Liver (tissue), 9 donors: ENCODE results near the gene ADAMTS14. TPM values are rescaled to one million over a fixed set of nuclear protein-coding genes. Genes with fewer than 3 reads are reported as not detected.

Source experiments
- DNase-seq: peaks from one replicate; pipeline ENCODE4 v3.0.0-alpha.2; 2017; ENCODE audit warnings: low spot score
- H3K27ac ChIP-seq, 2 donors: one replicate each; pipeline ENCODE4 v1.7.0; 2013; ENCODE audit warnings: inconsistent platforms in 2 of 2, low read length in 2 of 2, control low read depth in 1 of 2, low read depth in 1 of 2, mild to moderate bottlenecking in 1 of 2
- H3K27me3 ChIP-seq, 4 donors: one replicate each; pipeline versions ENCODE4 v1.6.1 to v1.7.0; 2013; ENCODE audit warnings: low read length in 3 of 4, inconsistent platforms in 1 of 4, mild to moderate bottlenecking in 1 of 4, moderate library complexity in 1 of 4; ENCODE audit not compliant: control insufficient read depth in 4 of 4, insufficient read depth in 4 of 4
- H3K36me3 ChIP-seq, 4 donors: one replicate each; pipeline versions ENCODE4 v1.6.1 to v1.7.0; 2013; ENCODE audit warnings: low read length in 3 of 4, mild to moderate bottlenecking in 3 of 4, low read depth in 1 of 4, moderate library complexity in 1 of 4; ENCODE audit not compliant: control insufficient read depth in 4 of 4, insufficient read depth in 3 of 4
- H3K4me1 ChIP-seq, 4 donors: one replicate each; pipeline versions ENCODE4 v1.6.1 to v1.7.0; 2013; ENCODE audit warnings: low read length in 3 of 4, mild to moderate bottlenecking in 3 of 4, moderate library complexity in 1 of 4; ENCODE audit not compliant: control insufficient read depth in 4 of 4, insufficient read depth in 4 of 4
- H3K4me3 ChIP-seq, 3 donors: one replicate each; pipeline versions ENCODE4 v1.6.1 to v1.7.0; 2013; ENCODE audit warnings: low read length in 3 of 3, control low read depth in 1 of 3, low read depth in 1 of 3, mild to moderate bottlenecking in 1 of 3
- H3K9ac ChIP-seq, 2 donors: one replicate each; pipeline ENCODE4 v1.7.0; 2013; ENCODE audit warnings: low read length in 2 of 2, mild to moderate bottlenecking in 2 of 2, moderate library complexity in 2 of 2, control low read depth in 1 of 2, low read depth in 1 of 2
- H3K9me3 ChIP-seq, 4 donors: one replicate each; pipeline versions ENCODE4 v1.6.1 to v1.7.0; 2013; ENCODE audit warnings: low read length in 3 of 4; ENCODE audit not compliant: control insufficient read depth in 4 of 4
- EGR1 ChIP-seq, 2 donors: IDR thresholded peaks; 2 replicates each; pipeline ENCODE4 v1.6.1; 2016 to 2018; ENCODE audit warnings: antibody characterized with exemption in 2 of 2, low read depth in 2 of 2
- FOXA1 ChIP-seq: IDR thresholded peaks from 2 replicates; pipeline ENCODE4 v1.6.1; 2016; ENCODE audit warnings: antibody characterized with exemption
- FOXA2 ChIP-seq: IDR thresholded peaks from 2 replicates; pipeline ENCODE4 v1.6.1; 2016; ENCODE audit warnings: antibody characterized with exemption
- GABPA ChIP-seq, 2 donors: IDR thresholded peaks in 1 of 2; conservative IDR thresholded peaks in 1 of 2; 2 replicates each; pipeline ENCODE4 v1.6.1; 2016; ENCODE audit warnings: antibody characterized with exemption in 2 of 2, mild to moderate bottlenecking in 1 of 2, moderate library complexity in 1 of 2
- HNF4A ChIP-seq, 2 donors: conservative IDR thresholded peaks; 2 replicates each; pipeline ENCODE4 v1.6.1; 2016; ENCODE audit warnings: antibody characterized with exemption in 2 of 2, mild to moderate bottlenecking in 2 of 2
- HNF4G ChIP-seq: IDR thresholded peaks from 2 replicates; pipeline ENCODE4 v1.6.1; 2016; ENCODE audit warnings: antibody characterized with exemption
- JUND ChIP-seq, 2 donors: IDR thresholded peaks; 2 replicates each; pipeline ENCODE4 v1.6.1; 2016; ENCODE audit warnings: antibody characterized with exemption in 2 of 2
- NR2F2 ChIP-seq: IDR thresholded peaks from 2 replicates; pipeline ENCODE4 v1.6.1; 2016; ENCODE audit warnings: antibody characterized with exemption
- RAD21 ChIP-seq, 2 donors: IDR thresholded peaks; 2 replicates each; pipeline ENCODE4 v1.6.1; 2016; ENCODE audit warnings: antibody characterized with exemption in 2 of 2, mild to moderate bottlenecking in 2 of 2
- RXRA ChIP-seq, 2 donors: IDR thresholded peaks; 2 replicates each; pipeline ENCODE4 v1.6.1; 2017 to 2018; ENCODE audit warnings: antibody characterized with exemption in 2 of 2, mild to moderate bottlenecking in 1 of 2
- SP1 ChIP-seq: IDR thresholded peaks from 2 replicates; pipeline ENCODE4 v1.6.1; 2018; ENCODE audit warnings: antibody characterized with exemption, mild to moderate bottlenecking
- TAF1 ChIP-seq: conservative IDR thresholded peaks from 2 replicates; pipeline ENCODE4 v1.6.1; 2016; ENCODE audit warnings: antibody characterized with exemption, mild to moderate bottlenecking
- WGBS: extraction: QIAGEN DNeasy Blood & Tissue Kit; methylation state at CpG from one replicate; pipeline ENCODE4 v1.1.7; 2013; 5-methylcytosine and 5-hydroxymethylcytosine counted together
- polyA plus RNA-seq, 2 donors: library from polyadenylated mRNA; stranded (reverse) in 1 of 2; unstranded in 1 of 2; fragments of 200-250 nt in 1 of 2; fragments of >200 nt in 1 of 2; fragmentation: Nextera tagmentation in 1 of 2; extraction: Ambion mirVana in 1 of 2; gene quantifications; one replicate each; pipeline versions ENCODE4 v1.2.1 to v1.2.3, GENCODE V29; 2013 to 2015
- total RNA-seq, 2 donors: library from RNA; depleted of rRNA; stranded (reverse); fragments of >200 nt; gene quantifications; one replicate each; pipeline ENCODE4 v1.2.3, GENCODE V29; 2014
- TF ChIP-seq, protein P1 (sequence below): IDR thresholded peaks from 2 replicates; pipeline ENCODE4 v1.6.1; 2016; ENCODE audit warnings: antibody characterized with exemption, mild to moderate bottlenecking
- TF ChIP-seq, protein P2 (sequence below): IDR thresholded peaks from 2 replicates; pipeline ENCODE4 v1.6.1; 2016; ENCODE audit warnings: antibody characterized with exemption
- TF ChIP-seq, protein P3 (sequence below): IDR thresholded peaks from 2 replicates; pipeline ENCODE4 v1.6.1; 2016; ENCODE audit warnings: antibody characterized with exemption
- TF ChIP-seq, protein P4 (sequence below): fragments of 150-350 bp; IDR thresholded peaks from 2 replicates; pipeline ENCODE4 v1.5.1; 2017; ENCODE audit warnings: improper control_type of control experiment, low read depth, low read length; ENCODE audit not compliant: missing input control
- donor health status: healthy.
- donor health status: healthy.
- donor health status: healthy.
- donor health status: healthy.
- donor health status: healthy.

The ADAMTS14 gene
- total and polyA plus RNA-seq, 4 donors = 0.09 to 0.33 (median 0.13) TPM

DNA sequence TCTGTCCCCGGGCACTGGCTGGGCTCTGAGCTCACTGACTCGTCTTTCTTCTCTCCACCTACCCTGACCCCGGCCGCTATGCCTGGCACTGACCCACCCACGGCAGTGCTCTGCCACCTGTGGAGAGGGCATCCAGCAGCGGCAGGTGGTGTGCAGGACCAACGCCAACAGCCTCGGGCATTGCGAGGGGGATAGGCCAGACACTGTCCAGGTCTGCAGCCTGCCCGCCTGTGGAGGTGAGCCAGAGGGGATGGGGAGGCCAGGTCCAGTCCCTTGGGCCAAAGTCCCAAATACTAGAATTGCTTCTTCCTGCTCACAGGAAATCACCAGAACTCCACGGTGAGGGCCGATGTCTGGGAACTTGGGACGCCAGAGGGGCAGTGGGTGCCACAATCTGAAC lies 85.5 kb downstream of the ADAMTS14 start:
- Histone ChIP-seq H3K27ac (no peak overlapping the region), H3K9me3 (no peaks in the 10 kb centered on the region), H3K4me1 (peaks cover 0 to 5% (median 0%) of the 10 kb centered on the region in 4 donors), H3K36me3 (no peaks in the 10 kb centered on the region), H3K9ac (no peak overlapping the region), H3K27me3 (no peaks in the 10 kb centered on the region), H3K4me3 (no peak overlapping the region)
- DNase-seq = no peak
- TF ChIP-seq, protein P1, sequence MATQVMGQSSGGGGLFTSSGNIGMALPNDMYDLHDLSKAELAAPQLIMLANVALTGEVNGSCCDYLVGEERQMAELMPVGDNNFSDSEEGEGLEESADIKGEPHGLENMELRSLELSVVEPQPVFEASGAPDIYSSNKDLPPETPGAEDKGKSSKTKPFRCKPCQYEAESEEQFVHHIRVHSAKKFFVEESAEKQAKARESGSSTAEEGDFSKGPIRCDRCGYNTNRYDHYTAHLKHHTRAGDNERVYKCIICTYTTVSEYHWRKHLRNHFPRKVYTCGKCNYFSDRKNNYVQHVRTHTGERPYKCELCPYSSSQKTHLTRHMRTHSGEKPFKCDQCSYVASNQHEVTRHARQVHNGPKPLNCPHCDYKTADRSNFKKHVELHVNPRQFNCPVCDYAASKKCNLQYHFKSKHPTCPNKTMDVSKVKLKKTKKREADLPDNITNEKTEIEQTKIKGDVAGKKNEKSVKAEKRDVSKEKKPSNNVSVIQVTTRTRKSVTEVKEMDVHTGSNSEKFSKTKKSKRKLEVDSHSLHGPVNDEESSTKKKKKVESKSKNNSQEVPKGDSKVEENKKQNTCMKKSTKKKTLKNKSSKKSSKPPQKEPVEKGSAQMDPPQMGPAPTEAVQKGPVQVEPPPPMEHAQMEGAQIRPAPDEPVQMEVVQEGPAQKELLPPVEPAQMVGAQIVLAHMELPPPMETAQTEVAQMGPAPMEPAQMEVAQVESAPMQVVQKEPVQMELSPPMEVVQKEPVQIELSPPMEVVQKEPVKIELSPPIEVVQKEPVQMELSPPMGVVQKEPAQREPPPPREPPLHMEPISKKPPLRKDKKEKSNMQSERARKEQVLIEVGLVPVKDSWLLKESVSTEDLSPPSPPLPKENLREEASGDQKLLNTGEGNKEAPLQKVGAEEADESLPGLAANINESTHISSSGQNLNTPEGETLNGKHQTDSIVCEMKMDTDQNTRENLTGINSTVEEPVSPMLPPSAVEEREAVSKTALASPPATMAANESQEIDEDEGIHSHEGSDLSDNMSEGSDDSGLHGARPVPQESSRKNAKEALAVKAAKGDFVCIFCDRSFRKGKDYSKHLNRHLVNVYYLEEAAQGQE = no peak
- no peak for TF ChIP-seq RAD21 (IDR thresholded peaks at IDR 0.05)
- TF ChIP-seq HNF4G = no peak
- TF ChIP-seq TAF1 = no peak
- TF ChIP-seq HNF4A (conservative IDR thresholded peaks at IDR 0.05) = no peak
- TF ChIP-seq, protein P2, sequence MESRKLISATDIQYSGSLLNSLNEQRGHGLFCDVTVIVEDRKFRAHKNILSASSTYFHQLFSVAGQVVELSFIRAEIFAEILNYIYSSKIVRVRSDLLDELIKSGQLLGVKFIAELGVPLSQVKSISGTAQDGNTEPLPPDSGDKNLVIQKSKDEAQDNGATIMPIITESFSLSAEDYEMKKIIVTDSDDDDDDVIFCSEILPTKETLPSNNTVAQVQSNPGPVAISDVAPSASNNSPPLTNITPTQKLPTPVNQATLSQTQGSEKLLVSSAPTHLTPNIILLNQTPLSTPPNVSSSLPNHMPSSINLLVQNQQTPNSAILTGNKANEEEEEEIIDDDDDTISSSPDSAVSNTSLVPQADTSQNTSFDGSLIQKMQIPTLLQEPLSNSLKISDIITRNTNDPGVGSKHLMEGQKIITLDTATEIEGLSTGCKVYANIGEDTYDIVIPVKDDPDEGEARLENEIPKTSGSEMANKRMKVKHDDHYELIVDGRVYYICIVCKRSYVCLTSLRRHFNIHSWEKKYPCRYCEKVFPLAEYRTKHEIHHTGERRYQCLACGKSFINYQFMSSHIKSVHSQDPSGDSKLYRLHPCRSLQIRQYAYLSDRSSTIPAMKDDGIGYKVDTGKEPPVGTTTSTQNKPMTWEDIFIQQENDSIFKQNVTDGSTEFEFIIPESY = no peak
- TF ChIP-seq GABPA (IDR thresholded peaks at IDR 0.05 in 1 of 2, conservative IDR thresholded peaks at IDR 0.05 in 1 of 2) = no peak
- TF ChIP-seq RXRA (IDR thresholded peaks at IDR 0.05) = no peak
- TF ChIP-seq, protein P3, sequence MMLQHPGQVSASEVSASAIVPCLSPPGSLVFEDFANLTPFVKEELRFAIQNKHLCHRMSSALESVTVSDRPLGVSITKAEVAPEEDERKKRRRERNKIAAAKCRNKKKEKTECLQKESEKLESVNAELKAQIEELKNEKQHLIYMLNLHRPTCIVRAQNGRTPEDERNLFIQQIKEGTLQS = no peak
- TF ChIP-seq SP1 = no peak
- TF ChIP-seq FOXA1 = no peak
- WGBS = 81% methylated on average over 13 of the region's 13 CpGs

DNA sequence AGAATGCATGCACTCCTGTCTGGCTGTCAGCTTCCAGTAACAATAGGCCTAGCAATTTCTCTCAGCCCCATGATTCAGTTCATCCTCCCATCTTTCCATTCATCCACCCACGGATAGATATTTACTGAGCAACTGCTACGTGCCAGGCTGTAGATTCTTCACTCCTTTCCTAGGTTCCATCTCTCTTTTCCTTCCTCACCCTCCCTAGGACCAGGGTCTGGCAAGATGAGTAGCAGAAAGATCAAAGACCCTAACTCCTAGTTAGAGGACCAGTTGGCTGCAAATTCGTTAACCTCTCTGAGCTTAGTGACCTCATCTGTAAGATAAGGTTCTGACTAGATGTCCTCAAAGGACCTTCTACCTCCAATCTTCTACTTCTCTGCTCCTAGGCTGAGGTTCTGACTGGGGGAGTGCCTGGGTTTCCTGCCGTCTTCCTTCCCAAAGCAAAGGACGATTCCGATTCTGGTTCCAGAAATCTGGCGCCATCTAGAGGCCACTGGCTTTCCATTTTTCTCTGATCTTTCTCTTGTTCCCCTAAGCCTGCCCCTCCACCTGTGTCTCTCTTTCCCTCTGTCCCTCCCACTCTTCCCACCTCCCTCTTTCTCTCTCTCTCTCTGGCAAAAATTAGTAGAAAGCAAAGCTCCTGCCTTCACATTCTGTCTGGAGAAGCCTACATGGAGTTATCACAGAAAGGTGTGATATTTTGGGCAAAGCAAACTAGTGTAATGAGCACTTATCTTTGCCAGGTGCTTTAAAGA lies 86.6 kb downstream of the ADAMTS14 start:
- Histone ChIP-seq H3K4me3 (no peak overlapping the region), H3K27ac (no peak overlapping the region), H3K9me3 (no peaks in the 10 kb centered on the region), H3K9ac (no peak overlapping the region), H3K27me3 (no peaks in the 10 kb centered on the region), H3K4me1 (peaks cover 0 to 6% (median 0%) of the 10 kb centered on the region in 4 donors), H3K36me3 (no peaks in the 10 kb centered on the region)
- whole genome bisulfite sequencing = 31% methylated on average over 7 of the region's 7 CpGs
- TF ChIP-seq FOXA1 = no peak
- TF ChIP-seq SP1 = no peak
- TF ChIP-seq, protein P2 = no peak
- no peak for TF ChIP-seq GABPA (IDR thresholded peaks at IDR 0.05 in 1 of 2, conservative IDR thresholded peaks at IDR 0.05 in 1 of 2)
- TF ChIP-seq RAD21 (IDR thresholded peaks at IDR 0.05) = peak; percentile 89
- TF ChIP-seq HNF4G = no peak
- no peak for TF ChIP-seq JUND (IDR thresholded peaks at IDR 0.05)
- TF ChIP-seq, protein P4, sequence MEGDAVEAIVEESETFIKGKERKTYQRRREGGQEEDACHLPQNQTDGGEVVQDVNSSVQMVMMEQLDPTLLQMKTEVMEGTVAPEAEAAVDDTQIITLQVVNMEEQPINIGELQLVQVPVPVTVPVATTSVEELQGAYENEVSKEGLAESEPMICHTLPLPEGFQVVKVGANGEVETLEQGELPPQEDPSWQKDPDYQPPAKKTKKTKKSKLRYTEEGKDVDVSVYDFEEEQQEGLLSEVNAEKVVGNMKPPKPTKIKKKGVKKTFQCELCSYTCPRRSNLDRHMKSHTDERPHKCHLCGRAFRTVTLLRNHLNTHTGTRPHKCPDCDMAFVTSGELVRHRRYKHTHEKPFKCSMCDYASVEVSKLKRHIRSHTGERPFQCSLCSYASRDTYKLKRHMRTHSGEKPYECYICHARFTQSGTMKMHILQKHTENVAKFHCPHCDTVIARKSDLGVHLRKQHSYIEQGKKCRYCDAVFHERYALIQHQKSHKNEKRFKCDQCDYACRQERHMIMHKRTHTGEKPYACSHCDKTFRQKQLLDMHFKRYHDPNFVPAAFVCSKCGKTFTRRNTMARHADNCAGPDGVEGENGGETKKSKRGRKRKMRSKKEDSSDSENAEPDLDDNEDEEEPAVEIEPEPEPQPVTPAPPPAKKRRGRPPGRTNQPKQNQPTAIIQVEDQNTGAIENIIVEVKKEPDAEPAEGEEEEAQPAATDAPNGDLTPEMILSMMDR = peak; percentile 73
- TF ChIP-seq, protein P3 = no peak
- TF ChIP-seq RXRA (IDR thresholded peaks at IDR 0.05) = no peak
- TF ChIP-seq, protein P1 = no peak
- TF ChIP-seq FOXA2 = no peak
- TF ChIP-seq NR2F2 = no peak
- TF ChIP-seq EGR1 (IDR thresholded peaks at IDR 0.05; ENCODE audit: low read depth in 2 of 2) = no peak
- peak; percentile 65 for DNase-seq
